Measurements from ENCODE around the gene SKIC2.

SKIC2 gene

GRCh38 chr6:31949926-31950548, 8.9 kb upstream of the SKIC2 start:
- H3K9me3 ChIP-seq, result no peaks in the 10 kb centered on the region
- H3K4me3 ChIP-seq (ENCODE audit: low read depth in 1 of 2, low read length in 1 of 2), result no peak overlapping the region
- TF ChIP-seq, protein P1, sequence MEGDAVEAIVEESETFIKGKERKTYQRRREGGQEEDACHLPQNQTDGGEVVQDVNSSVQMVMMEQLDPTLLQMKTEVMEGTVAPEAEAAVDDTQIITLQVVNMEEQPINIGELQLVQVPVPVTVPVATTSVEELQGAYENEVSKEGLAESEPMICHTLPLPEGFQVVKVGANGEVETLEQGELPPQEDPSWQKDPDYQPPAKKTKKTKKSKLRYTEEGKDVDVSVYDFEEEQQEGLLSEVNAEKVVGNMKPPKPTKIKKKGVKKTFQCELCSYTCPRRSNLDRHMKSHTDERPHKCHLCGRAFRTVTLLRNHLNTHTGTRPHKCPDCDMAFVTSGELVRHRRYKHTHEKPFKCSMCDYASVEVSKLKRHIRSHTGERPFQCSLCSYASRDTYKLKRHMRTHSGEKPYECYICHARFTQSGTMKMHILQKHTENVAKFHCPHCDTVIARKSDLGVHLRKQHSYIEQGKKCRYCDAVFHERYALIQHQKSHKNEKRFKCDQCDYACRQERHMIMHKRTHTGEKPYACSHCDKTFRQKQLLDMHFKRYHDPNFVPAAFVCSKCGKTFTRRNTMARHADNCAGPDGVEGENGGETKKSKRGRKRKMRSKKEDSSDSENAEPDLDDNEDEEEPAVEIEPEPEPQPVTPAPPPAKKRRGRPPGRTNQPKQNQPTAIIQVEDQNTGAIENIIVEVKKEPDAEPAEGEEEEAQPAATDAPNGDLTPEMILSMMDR (IDR thresholded peaks at IDR 0.05), result no peak
- H3K27ac ChIP-seq, result no peak overlapping the region
- peaks cover 28% of the 10 kb centered on the region for H3K27me3 ChIP-seq
- H3K36me3 ChIP-seq, result peaks cover 44% of the 10 kb centered on the region
- H3K4me1 ChIP-seq (ENCODE audit: control insufficient read depth in 1 of 2, insufficient read depth in 1 of 2, low read depth in 1 of 2, low read length in 1 of 2), result no peaks in the 10 kb centered on the region

GRCh38 chr6:31952140-31952805, 6.7 kb upstream of the SKIC2 start:
- Histone ChIP-seq H3K4me3 (ENCODE audit: low read depth in 1 of 2, low read length in 1 of 2) (no peak overlapping the region), H3K27me3 (peaks cover 7% of the 10 kb centered on the region), H3K4me1 (ENCODE audit: control insufficient read depth in 1 of 2, insufficient read depth in 1 of 2, low read depth in 1 of 2, low read length in 1 of 2) (no peaks in the 10 kb centered on the region), H3K9me3 (no peaks in the 10 kb centered on the region), H3K27ac (no peak overlapping the region), H3K36me3 (peaks cover 63% of the 10 kb centered on the region)
- TF ChIP-seq, protein P1 (IDR thresholded peaks at IDR 0.05), result peak; percentile 64

DNA sequence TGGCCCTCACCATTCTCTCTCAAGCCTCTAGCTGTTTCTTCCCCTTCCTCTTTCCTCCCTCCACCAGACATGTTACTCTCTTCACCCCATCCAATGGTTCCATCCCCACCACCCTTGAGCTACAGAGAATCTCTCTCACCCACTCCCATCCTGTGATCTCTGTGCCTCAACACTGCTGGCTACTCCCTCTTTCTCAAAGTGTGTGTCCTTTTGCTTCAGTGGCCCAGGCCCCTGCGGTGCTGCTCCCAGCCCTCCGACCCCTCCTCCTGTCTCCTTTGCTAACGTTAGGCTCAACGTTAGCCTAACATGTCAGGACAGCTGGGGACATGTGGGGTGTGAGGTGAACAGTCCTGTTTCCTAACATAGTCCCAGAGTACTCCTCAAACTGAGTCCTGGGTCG, 6.1 kb upstream of the SKIC2 start:
- Histone ChIP-seq H3K9me3 (no peaks in the 10 kb centered on the region), H3K27me3 (peaks cover 1% of the 10 kb centered on the region), H3K27ac (no peak overlapping the region), H3K4me3 (ENCODE audit: low read depth in 1 of 2, low read length in 1 of 2) (no peak overlapping the region), H3K36me3 (peaks cover 63% of the 10 kb centered on the region), H3K4me1 (ENCODE audit: control insufficient read depth in 1 of 2, insufficient read depth in 1 of 2, low read depth in 1 of 2, low read length in 1 of 2) (peaks cover 2% of the 10 kb centered on the region in 2 experiments)
- TF ChIP-seq, protein P1 (IDR thresholded peaks at IDR 0.05), result no peak

DNA sequence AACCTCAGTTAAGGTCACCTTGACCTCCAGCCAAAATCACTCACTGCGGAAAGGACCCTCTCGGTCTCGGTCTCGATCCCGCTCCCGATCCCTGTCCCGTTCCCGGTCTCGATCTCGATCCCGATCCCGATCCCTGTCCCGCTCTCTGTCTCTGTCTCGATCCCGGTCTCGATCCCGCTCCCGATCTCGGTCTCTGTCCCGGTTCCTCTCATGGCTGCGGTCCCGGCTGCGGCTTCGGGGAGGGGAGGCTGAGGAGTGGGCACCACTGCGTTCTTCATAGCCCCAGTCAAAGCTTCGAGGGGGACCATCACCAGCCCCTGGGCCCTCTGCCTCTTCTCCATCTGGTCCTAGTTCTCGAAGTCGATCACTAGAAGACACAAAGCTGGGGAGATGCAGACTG, 4.5 kb upstream of the SKIC2 start:
- H3K27ac ChIP-seq, result no peak overlapping the region

GRCh38 chr6:31956796-31957195, 2.2 kb upstream of the SKIC2 start:
- TF ChIP-seq, protein P1 (IDR thresholded peaks at IDR 0.05), result no peak
- Histone ChIP-seq H3K27ac (no peak overlapping the region), H3K27me3 (no peaks in the 10 kb centered on the region), H3K9me3 (no peaks in the 10 kb centered on the region), H3K4me1 (ENCODE audit: control insufficient read depth in 1 of 2, insufficient read depth in 1 of 2, low read depth in 1 of 2, low read length in 1 of 2) (peaks cover 17 to 18% of the 10 kb centered on the region in 2 experiments), H3K36me3 (peaks cover 71% of the 10 kb centered on the region), H3K4me3 (ENCODE audit: low read depth in 1 of 2, low read length in 1 of 2) (no peak overlapping the region)

More for the DNA sequence above, 4.5 kb upstream of the SKIC2 start:
- H3K9me3 ChIP-seq, result no peaks in the 10 kb centered on the region
- TF ChIP-seq, protein P1 (IDR thresholded peaks at IDR 0.05), result no peak
- H3K27me3 ChIP-seq, result no peaks in the 10 kb centered on the region
- peaks cover 63% of the 10 kb centered on the region for H3K36me3 ChIP-seq
- H3K4me1 ChIP-seq (ENCODE audit: control insufficient read depth in 1 of 2, insufficient read depth in 1 of 2, low read depth in 1 of 2, low read length in 1 of 2), result peaks cover 13 to 14% of the 10 kb centered on the region in 2 experiments
- H3K4me3 ChIP-seq (ENCODE audit: low read depth in 1 of 2, low read length in 1 of 2), result no peak overlapping the region

Measured in neutrophil (primary cell).